Diencephalon (tissue), 1 donor: ENCODE measurements around the gene NCLN. TPM values are rescaled to one million over a fixed set of nuclear protein-coding genes. Genes with fewer than 3 reads are reported as not detected.

ENCODE experiments used
- total RNA-seq: library from RNA; depleted of rRNA; stranded (reverse); fragments of >200 nt; gene quantifications from one replicate; pipeline ENCODE4 v1.2.3, GENCODE V29; 2014

The NCLN gene
- 13.4 TPM for total RNA-seq

DNA sequence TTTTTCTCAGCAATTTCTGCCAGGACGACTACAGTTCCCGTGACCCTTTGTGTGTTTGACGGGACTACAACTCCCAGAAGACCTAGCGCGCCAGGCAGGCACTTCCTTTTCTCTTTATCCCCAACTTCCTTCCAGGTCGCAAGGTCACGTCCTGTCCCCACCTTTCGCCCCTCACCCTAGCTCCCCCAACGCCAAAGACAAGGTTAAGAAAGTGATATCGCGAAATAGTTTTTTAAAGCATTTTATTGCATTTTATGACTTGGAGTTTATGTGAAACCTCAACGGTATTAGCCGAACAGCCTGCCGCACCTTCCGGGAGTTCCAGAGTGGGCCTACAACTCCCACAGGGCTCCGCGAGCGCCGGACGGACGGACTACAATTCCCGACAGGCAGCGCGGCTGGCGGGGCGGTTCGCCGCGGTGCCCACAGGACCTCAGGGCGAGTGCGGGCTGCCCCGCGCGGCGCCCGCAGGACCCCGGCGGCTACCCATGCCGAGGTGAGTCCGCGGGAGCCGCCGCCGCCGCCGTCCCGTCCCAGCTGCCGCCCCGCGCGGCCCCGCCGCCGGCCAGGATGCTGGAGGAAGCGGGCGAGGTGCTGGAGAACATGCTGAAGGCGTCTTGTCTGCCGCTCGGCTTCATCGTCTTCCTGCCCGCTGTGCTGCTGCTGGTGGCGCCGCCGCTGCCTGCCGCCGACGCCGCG lies at the start of gene NCLN:
TSS of gene NCLN (plus strand) at position 470 of the 699 bp plus-strand sequence. CDS start at position 571, 101 bp downstream.

DNA sequence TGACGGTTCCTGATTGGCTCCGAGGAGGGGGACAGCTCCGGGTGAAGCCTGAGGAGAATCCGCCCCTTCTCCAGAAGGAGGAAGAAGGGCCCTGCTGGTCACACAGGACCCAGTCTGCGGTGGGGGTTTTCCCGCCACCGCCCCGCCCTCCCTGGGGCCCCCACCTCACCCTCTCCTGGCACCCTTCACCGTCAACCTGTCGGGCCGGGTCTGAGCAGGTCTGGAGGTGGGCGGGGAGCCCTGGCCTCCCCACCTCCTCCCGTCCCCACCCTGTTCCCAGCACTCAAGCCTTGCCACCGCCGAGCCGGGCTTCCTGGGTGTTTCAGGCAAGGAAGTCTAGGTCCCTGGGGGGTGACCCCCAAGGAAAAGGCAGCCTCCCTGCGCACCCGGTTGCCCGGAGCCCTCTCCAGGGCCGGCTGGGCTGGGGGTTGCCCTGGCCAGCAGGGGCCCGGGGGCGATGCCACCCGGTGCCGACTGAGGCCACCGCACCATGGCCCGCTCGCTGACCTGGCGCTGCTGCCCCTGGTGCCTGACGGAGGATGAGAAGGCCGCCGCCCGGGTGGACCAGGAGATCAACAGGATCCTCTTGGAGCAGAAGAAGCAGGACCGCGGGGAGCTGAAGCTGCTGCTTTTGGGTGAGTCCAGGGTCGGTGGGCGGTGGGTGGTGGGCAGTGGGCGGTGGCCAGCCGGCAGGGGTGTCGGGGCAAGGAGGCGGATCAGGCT lies 49.6 kb upstream of the NCLN start, which contains the start of gene GNA15:
TSS of gene GNA15 (plus strand) at position 73 of the 723 bp plus-strand sequence. CDS start at position 491, 418 bp downstream.

DNA sequence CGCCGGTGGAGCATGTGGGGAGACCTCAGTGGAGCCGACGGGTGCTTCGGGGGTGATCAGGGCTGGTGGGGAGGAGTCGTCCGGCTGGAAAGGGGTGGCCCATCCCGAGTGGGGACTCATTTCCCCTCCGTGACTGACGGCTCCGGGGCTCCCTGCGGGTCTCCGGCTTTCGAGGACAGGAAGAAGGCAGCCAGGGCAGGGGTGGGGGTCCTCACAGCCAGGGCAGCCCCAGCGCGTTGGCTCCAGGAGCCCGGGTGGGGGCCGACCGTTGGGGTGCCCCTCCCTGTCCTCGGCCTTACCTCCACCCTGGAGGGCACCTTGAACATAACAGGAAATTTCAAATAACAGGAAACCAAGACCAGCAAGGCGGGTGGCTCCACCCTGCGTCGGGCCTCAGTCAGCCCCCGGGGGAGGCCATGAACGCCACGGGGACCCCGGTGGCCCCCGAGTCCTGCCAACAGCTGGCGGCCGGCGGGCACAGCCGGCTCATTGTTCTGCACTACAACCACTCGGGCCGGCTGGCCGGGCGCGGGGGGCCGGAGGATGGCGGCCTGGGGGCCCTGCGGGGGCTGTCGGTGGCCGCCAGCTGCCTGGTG lies 7.3 kb upstream of the NCLN start, which contains the start of gene S1PR4:
TSS of gene S1PR4 (plus strand) at position 393 of the 596 bp plus-strand sequence. CDS start at position 417, 24 bp downstream.

DNA sequence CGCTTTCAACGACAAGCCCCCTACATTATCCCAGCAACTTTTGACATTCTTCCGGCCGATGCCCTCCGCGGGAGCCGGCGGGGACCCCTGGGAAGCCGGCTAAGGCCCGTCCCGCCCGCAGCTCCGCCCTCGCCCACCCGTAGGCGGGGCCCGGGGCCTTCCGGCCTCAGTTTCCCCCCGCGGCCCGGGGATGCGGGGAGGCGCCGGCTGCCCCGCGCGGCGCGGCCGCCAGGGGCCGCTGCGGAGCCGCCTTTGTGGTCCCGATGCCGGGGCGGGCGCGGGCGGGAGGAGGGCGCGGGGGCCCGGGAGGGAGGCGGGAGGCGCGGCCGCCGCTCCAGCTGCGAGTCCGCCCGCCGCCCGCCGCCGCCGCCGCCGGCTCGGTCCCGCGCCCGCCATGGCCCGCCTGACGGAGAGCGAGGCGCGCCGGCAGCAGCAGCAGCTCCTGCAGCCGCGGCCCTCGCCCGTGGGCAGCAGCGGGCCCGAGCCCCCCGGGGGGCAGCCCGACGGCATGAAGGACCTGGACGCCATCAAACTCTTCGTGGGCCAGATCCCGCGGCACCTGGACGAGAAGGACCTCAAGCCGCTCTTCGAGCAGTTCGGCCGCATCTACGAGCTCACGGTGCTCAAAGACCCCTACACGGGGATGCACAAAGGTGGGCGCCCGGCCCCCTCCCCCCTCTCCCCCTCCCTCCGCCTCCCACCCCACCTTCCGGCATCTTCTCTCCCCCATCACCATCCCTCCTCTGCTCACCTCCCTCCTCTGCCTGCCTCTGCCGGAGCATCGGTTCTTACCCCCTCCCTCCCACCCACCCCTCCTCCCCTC lies 38.8 kb downstream of the NCLN start, which contains the start of gene CELF5:
TSS of gene CELF5 (plus strand) at position 316 of the 823 bp plus-strand sequence. CDS start at position 395, 79 bp downstream.

Other genes with a start within 250 kb of the NCLN start
- gene ZNF77, start 241.0 kb upstream of the NCLN start, total RNA-seq = 7.4 TPM
- gene TLE6, start 208.4 kb upstream of the NCLN start, total RNA-seq = 3.9 TPM
- 27.2 TPM for gene TLE2, start 156.7 kb upstream of the NCLN start, total RNA-seq
- 160 TPM for gene TLE5, start 123.4 kb upstream of the NCLN start, total RNA-seq
- gene GNA11, start 91.6 kb upstream of the NCLN start, total RNA-seq = 51.2 TPM
- gene GNA15, start 49.9 kb upstream of the NCLN start, total RNA-seq = 1.4 TPM
- gene S1PR4, start 7.2 kb upstream of the NCLN start, total RNA-seq = 0.23 TPM
- 63.7 TPM for gene CELF5, start 38.7 kb downstream of the NCLN start, total RNA-seq
- 2.8 TPM for gene NFIC, start 180.7 kb downstream of the NCLN start, total RNA-seq